IPS-20b (cell line): ENCODE data around the gene ITGA11.
"Not testable (repeated sequence)": the region's sequence is repeated elsewhere in the genome, so short reads cannot be mapped to it uniquely, and the experiment has no call there.

Experiments
- H3K27ac ChIP-seq: one replicate; pipeline ENCODE4 v1.5.1; 2013; ENCODE audit warnings: low read length
- H3K27me3 ChIP-seq: 2 replicates; pipeline ENCODE4 v1.6.1; 2013; ENCODE audit warnings: mild to moderate bottlenecking, low read length, inconsistent platforms; ENCODE audit not compliant: insufficient read depth
- H3K36me3 ChIP-seq: 2 replicates; pipeline ENCODE4 v1.6.1; 2013; ENCODE audit warnings: low read depth, mild to moderate bottlenecking, inconsistent platforms, low read length, moderate library complexity; ENCODE audit not compliant: insufficient read depth
- H3K4me1 ChIP-seq: 2 replicates; pipeline ENCODE4 v1.6.1; 2013; ENCODE audit warnings: mild to moderate bottlenecking, control low read depth, inconsistent platforms, low read length, moderate library complexity; ENCODE audit not compliant: insufficient read depth
- H3K4me3 ChIP-seq: 2 replicates; pipeline ENCODE4 v1.5.1; 2013; ENCODE audit warnings: mild to moderate bottlenecking, low read length, inconsistent platforms
- H3K9ac ChIP-seq: 2 replicates; pipeline ENCODE4 v1.6.1; 2013; ENCODE audit warnings: low read depth, mild to moderate bottlenecking, inconsistent platforms, low read length, moderate library complexity
- H3K9me3 ChIP-seq: 2 replicates; pipeline ENCODE4 v1.6.1; 2013; ENCODE audit warnings: mild to moderate bottlenecking, low read depth, low read length, inconsistent platforms; ENCODE audit not compliant: insufficient read depth

ITGA11 gene

GRCh38 chr15:68405378-68406250, 26.3 kb downstream of the ITGA11 start:
- no peak overlapping the region for H3K9ac ChIP-seq
- no peaks in the 10 kb centered on the region; the same call in 1 of the 2 replicates for H3K27me3 ChIP-seq
- H3K4me1 ChIP-seq: no peaks in the 10 kb centered on the region
- H3K9me3 ChIP-seq: no peaks in the 10 kb centered on the region
- no peak overlapping the region for H3K27ac ChIP-seq
- no peaks in the 10 kb centered on the region for H3K36me3 ChIP-seq
- no peak overlapping the region for H3K4me3 ChIP-seq

GRCh38 chr15:68404056-68404798, 27.7 kb downstream of the ITGA11 start:
- no peak overlapping the region for H3K4me3 ChIP-seq
- no peak overlapping the region for H3K27ac ChIP-seq
- no peaks in the 10 kb centered on the region for H3K4me1 ChIP-seq
- no peaks in the 10 kb centered on the region for H3K9me3 ChIP-seq
- no peaks in the 10 kb centered on the region; the same call in 1 of the 2 replicates for H3K27me3 ChIP-seq
- no peaks in the 10 kb centered on the region for H3K36me3 ChIP-seq
- H3K9ac ChIP-seq: no peak overlapping the region

GRCh38 chr15:68403161-68403941, 28.6 kb downstream of the ITGA11 start:
- Histone ChIP-seq H3K36me3 (no peaks in the 10 kb centered on the region), H3K9me3 (no peaks in the 10 kb centered on the region), H3K9ac (no peak overlapping the region), H3K4me3 (no peak overlapping the region), H3K27ac (no peak overlapping the region), H3K4me1 (no peaks in the 10 kb centered on the region), H3K27me3 (no peaks in the 10 kb centered on the region; the same call in 1 of the 2 replicates)

- H3K27ac ChIP-seq: no peak overlapping the region
- H3K27me3 ChIP-seq: no peaks in the 10 kb centered on the region
- no peak overlapping the region for H3K9ac ChIP-seq
Observed at GRCh38 chr15:68402432-68403160, 29.4 kb downstream of the ITGA11 start.

GRCh38 chr15:68401496-68402431, 30.2 kb downstream of the ITGA11 start:
- no peak overlapping the region for H3K9ac ChIP-seq
- no peak overlapping the region for H3K27ac ChIP-seq
- H3K4me1 ChIP-seq: no peaks in the 10 kb centered on the region
- no peaks in the 10 kb centered on the region for H3K36me3 ChIP-seq
- no peaks in the 10 kb centered on the region for H3K9me3 ChIP-seq
- H3K27me3 ChIP-seq: no peaks in the 10 kb centered on the region
- no peak overlapping the region for H3K4me3 ChIP-seq

More at GRCh38 chr15:68402432-68403160, 29.4 kb downstream of the ITGA11 start:
- H3K9me3 ChIP-seq: no peaks in the 10 kb centered on the region
- no peak overlapping the region for H3K4me3 ChIP-seq
- no peaks in the 10 kb centered on the region for H3K36me3 ChIP-seq
- H3K4me1 ChIP-seq: no peaks in the 10 kb centered on the region

- no peak overlapping the region for H3K4me3 ChIP-seq
- H3K27ac ChIP-seq: no peak overlapping the region
Observed at GRCh38 chr15:68400066-68400456, 31.9 kb downstream of the ITGA11 start.

GRCh38 chr15:68399096-68400065, 32.6 kb downstream of the ITGA11 start:
- H3K9ac ChIP-seq: no peak overlapping the region
- no peaks in the 10 kb centered on the region for H3K9me3 ChIP-seq
- no peak overlapping the region for H3K27ac ChIP-seq
- H3K36me3 ChIP-seq: no peaks in the 10 kb centered on the region
- no peaks in the 10 kb centered on the region for H3K4me1 ChIP-seq
- no peak overlapping the region for H3K4me3 ChIP-seq
- H3K27me3 ChIP-seq: no peaks in the 10 kb centered on the region

More at GRCh38 chr15:68400066-68400456, 31.9 kb downstream of the ITGA11 start:
- no peak overlapping the region for H3K9ac ChIP-seq
- H3K4me1 ChIP-seq: no peaks in the 10 kb centered on the region
- H3K9me3 ChIP-seq: no peaks in the 10 kb centered on the region
- no peaks in the 10 kb centered on the region for H3K36me3 ChIP-seq
- H3K27me3 ChIP-seq: no peaks in the 10 kb centered on the region

GRCh38 chr15:68397999-68398398, 34.0 kb downstream of the ITGA11 start:
- H3K27ac ChIP-seq, H3K4me3 ChIP-seq, H3K27me3 ChIP-seq, H3K9ac ChIP-seq, H3K36me3 ChIP-seq, H3K4me1 ChIP-seq, H3K9me3 ChIP-seq: not testable (repeated sequence)

- Histone ChIP-seq H3K36me3 (no peaks in the 10 kb centered on the region), H3K9ac (no peak overlapping the region), H3K4me3 (no peak overlapping the region), H3K4me1 (no peaks in the 10 kb centered on the region), H3K27ac (no peak overlapping the region), H3K9me3 (no peaks in the 10 kb centered on the region), H3K27me3 (no peaks in the 10 kb centered on the region)
Observed at GRCh38 chr15:68396068-68396467, 35.9 kb downstream of the ITGA11 start.
